HTR-8/SVneo (cell line): ENCODE measurements around the gene FAM184A.
"Not testable (repeated sequence)": the region's sequence is repeated elsewhere in the genome, so short reads cannot be mapped to it uniquely, and the experiment has no call there.

ENCODE experiments used
- DNase-seq: peaks from one replicate; pipeline ENCODE4 v3.0.0; 2011; ENCODE audit warnings: low spot score, mixed read lengths; ENCODE audit not compliant: insufficient read length
- FAIRE-seq: peaks from 2 replicates; lab custom pipeline; 2011; peaks lifted over from hg19 to GRCh38; lab: Jason Lieb, UNC

The FAM184A gene

GRCh38 chr6:119097815-119098361, 19.4 kb upstream of the FAM184A start:
- DNase-seq, FAIRE-seq: not testable (repeated sequence)

GRCh38 chr6:119096721-119097565, 18.5 kb upstream of the FAM184A start:
- FAIRE-seq: no peak
- peak; percentile 30 for DNase-seq

GRCh38 chr6:119090256-119090655, 11.8 kb upstream of the FAM184A start:
- FAIRE-seq (no peak), DNase-seq (no peak)

GRCh38 chr6:119084784-119085183, 6.3 kb upstream of the FAM184A start:
- FAIRE-seq (no peak), DNase-seq (no peak)

- FAIRE-seq (no peak), DNase-seq (no peak)
Observed at GRCh38 chr6:119083007-119083406, 4.5 kb upstream of the FAM184A start.

- no peak for FAIRE-seq
- no peak for DNase-seq
Observed at GRCh38 chr6:119079283-119079809, 882 bp upstream of the FAM184A start.

- FAIRE-seq (no peak), DNase-seq (no peak)
Observed at GRCh38 chr6:119077643-119078375, 655 bp downstream of the FAM184A start.

- DNase-seq (no peak), FAIRE-seq (peak; percentile 59)
Observed at GRCh38 chr6:119077391-119077642, 1.1 kb downstream of the FAM184A start.

- FAIRE-seq (no peak), DNase-seq (no peak)
Observed at GRCh38 chr6:119076576-119077390, 1.7 kb downstream of the FAM184A start.

GRCh38 chr6:119076173-119076572, 2.3 kb downstream of the FAM184A start:
- FAIRE-seq (no peak), DNase-seq (no peak)

GRCh38 chr6:119075200-119075981, 3.1 kb downstream of the FAM184A start:
- DNase-seq (no peak), FAIRE-seq (no peak)

GRCh38 chr6:119073307-119074051, 5.0 kb downstream of the FAM184A start:
- no peak for FAIRE-seq
- no peak for DNase-seq

GRCh38 chr6:119071576-119071975, 6.9 kb downstream of the FAM184A start:
- no peak for FAIRE-seq
- no peak for DNase-seq

- no peak for FAIRE-seq
- no peak for DNase-seq
Observed at GRCh38 chr6:119067091-119067490, 11.4 kb downstream of the FAM184A start.

- DNase-seq (no peak), FAIRE-seq (no peak)
Observed at GRCh38 chr6:119066517-119066916, 11.9 kb downstream of the FAM184A start.

GRCh38 chr6:119065955-119066354, 12.5 kb downstream of the FAM184A start:
- FAIRE-seq (no peak), DNase-seq (no peak)

GRCh38 chr6:119065382-119065781, 13.1 kb downstream of the FAM184A start:
- FAIRE-seq (no peak), DNase-seq (no peak)

GRCh38 chr6:119063491-119063890, 15.0 kb downstream of the FAM184A start:
- FAIRE-seq (no peak), DNase-seq (no peak)

GRCh38 chr6:119061215-119061614, 17.2 kb downstream of the FAM184A start:
- DNase-seq (no peak), FAIRE-seq (no peak)
